D721Med (cell line): ENCODE results near the gene CCDC89.
"Not testable (repeated sequence)": the region's sequence is repeated elsewhere in the genome, so short reads cannot be mapped to it uniquely, and the experiment has no call there.

ENCODE experiments used
- DNase-seq: peaks from one replicate; pipeline ENCODE4 v3.0.0; 2011; ENCODE audit warnings: low spot score; ENCODE audit not compliant: insufficient read length
- FAIRE-seq: peaks from 2 replicates; lab custom pipeline; 2011; peaks lifted over from hg19 to GRCh38; lab: Jason Lieb, UNC
- CTCF ChIP-seq: IDR thresholded peaks from 2 replicates; pipeline ENCODE4 v1.5.1; 2012; ENCODE audit warnings: mild to moderate bottlenecking, control low read depth; ENCODE audit not compliant: insufficient read depth; ENCODE audit errors: missing control alignments

Gene CCDC89

GRCh38 chr11:85685125-85685819 lies 723 bp downstream of the CCDC89 start:
- DNase-seq (no peak), FAIRE-seq (no peak)
- no peak for TF ChIP-seq CTCF

- no peak for TF ChIP-seq CTCF
- FAIRE-seq (no peak), DNase-seq (no peak)
Measured at GRCh38 chr11:85682330-85683305, 3.4 kb downstream of the CCDC89 start.

- FAIRE-seq (no peak), DNase-seq (no peak)
- TF ChIP-seq CTCF: no peak
Measured at GRCh38 chr11:85680897-85681296, 5.1 kb downstream of the CCDC89 start.

GRCh38 chr11:85679576-85679975 lies 6.4 kb downstream of the CCDC89 start:
- FAIRE-seq (no peak), DNase-seq (no peak)
- no peak for TF ChIP-seq CTCF

- no peak for FAIRE-seq
- no peak for TF ChIP-seq CTCF
Measured at GRCh38 chr11:85673393-85673792, 12.6 kb downstream of the CCDC89 start.

GRCh38 chr11:85672105-85672902 lies 13.7 kb downstream of the CCDC89 start:
- TF ChIP-seq CTCF: no peak
- FAIRE-seq: no peak

More at GRCh38 chr11:85673393-85673792, 12.6 kb downstream of the CCDC89 start:
- DNase-seq: no peak

GRCh38 chr11:85670949-85671663 lies 14.9 kb downstream of the CCDC89 start:
- not testable (repeated sequence) for DNase-seq, FAIRE-seq

More at GRCh38 chr11:85672105-85672902, 13.7 kb downstream of the CCDC89 start:
- no peak for DNase-seq
